Adrenal gland (tissue), 12 donors: ENCODE measurements around the gene CCDC148. TPM values are rescaled to one million over a fixed set of nuclear protein-coding genes. Genes with fewer than 3 reads are reported as not detected.

Experiments used
- DNase-seq, 7 donors: peaks; one replicate each; pipeline ENCODE4 v3.0.0-alpha.2; 2019 to 2020
- H3K27ac ChIP-seq, 5 donors: fragments of 200-600 bp; sonication (generic) in 4 of 5; 1 replicate in 3 of 5; 2 replicates in 2 of 5; pipeline versions ENCODE4 v1.5.1 to v1.8.0; 2016 to 2020; ENCODE audit warnings: mild to moderate bottlenecking in 1 of 5
- H3K27me3 ChIP-seq: fragments of 200-600 bp; 2 replicates; pipeline ENCODE4 v1.8.0; 2021
- H3K36me3 ChIP-seq, 2 donors: fragments of 200-600 bp; replicated peaks in 1 of 2; 1 replicate in 1 of 2; 2 replicates in 1 of 2; pipeline versions ENCODE4 v1.5.1 to v1.8.0; 2018 to 2022
- H3K4me1 ChIP-seq, 2 donors: fragments of 200-600 bp; replicated peaks in 1 of 2; 1 replicate in 1 of 2; 2 replicates in 1 of 2; pipeline versions ENCODE4 v1.5.1 to v1.8.0; 2018 to 2021
- H3K4me3 ChIP-seq, 4 donors: fragments of 200-600 bp; sonication (generic) in 3 of 4; one replicate each; pipeline ENCODE4 v1.5.1; 2016 to 2018
- H3K9me3 ChIP-seq, 3 donors: fragments of 200-600 bp; sonication (generic) in 1 of 3; replicated peaks in 1 of 3; 1 replicate in 2 of 3; 2 replicates in 1 of 3; pipeline versions ENCODE4 v1.5.1 to v1.8.0; 2016 to 2021
- POLR2A ChIP-seq, 2 donors: fragments of 450-650 bp; IDR thresholded peaks; one replicate each; pipeline ENCODE4 v1.6.1; 2017; ENCODE audit warnings: antibody characterized with exemption in 2 of 2, mild to moderate bottlenecking in 2 of 2, moderate library complexity in 1 of 2
- WGBS, 4 donors: extraction: QIAGEN DNeasy Blood & Tissue Kit in 2 of 4; methylation state at CpG; one replicate each; pipeline versions ENCODE4 v1.1.5 to v1.1.7; 2013 to 2017; 5-methylcytosine and 5-hydroxymethylcytosine counted together
- intact Hi-C, 2 donors: fragments of 100-400 bp; cut with DNase I; formaldehyde crosslinking; loops; one replicate each; pipeline versions ENCODE4 v1.14.1 to v1.15.0; 2022 to 2023
- polyA plus RNA-seq, 3 donors: library from polyadenylated mRNA; stranded (reverse); fragments of 200-250 nt in 2 of 3; fragments of 350-450 nt in 1 of 3; fragmentation: Illumina TruSeq in 1 of 3; extraction: RNeasy Lipid Tissue Mini Kit (QIAGEN cat#74804) in 1 of 3; gene quantifications; one replicate each; pipeline ENCODE4 v1.2.3, GENCODE V29; 2013 to 2014
- total RNA-seq, 9 donors: library from RNA; depleted of rRNA in 4 of 9; stranded (reverse); fragments of >200 nt in 4 of 9; fragments of 120-200 nt in 1 of 9; fragmentation: NEBNext Ultra II Directional in 1 of 9; extraction: Animal tissue kit (Norgen Biotek cat#: 25700) in 1 of 9; gene quantifications; one replicate each; pipeline versions ENCODE4 v1.1.0 to v1.2.4, GENCODE V29; 2013 to 2023
- TF ChIP-seq, protein P1 (sequence below), 6 experiments: fragments of 450-650 bp in 4 of 6; fragments of 200-600 bp in 2 of 6; sonication (generic) in 1 of 6; IDR thresholded peaks; 1 replicate in 5 of 6; 2 replicates in 1 of 6; pipeline versions ENCODE4 v1.5.1 to v1.8.0; 2016 to 2021; ENCODE audit warnings: antibody characterized with exemption in 6 of 6, mild to moderate bottlenecking in 2 of 6, moderate library complexity in 1 of 6
- donor health status: healthy with polysubstance abuse.
- donor health status: Bipolar disorder and iron deficiency.
- donor health status: DM: yes; HTN: yes; CAD: no.
- donor health status: DM: no; HTN: no; CAD: no.
- donor health status: DM: no; HTN: no; CAD: no.
- donor health status: DM: yes; HTN: yes; CAD: no.

The CCDC148 gene
- total and polyA plus RNA-seq, 12 donors, result 0.24 to 1.6 (median 0.56) TPM; not detected in 2

DNA sequence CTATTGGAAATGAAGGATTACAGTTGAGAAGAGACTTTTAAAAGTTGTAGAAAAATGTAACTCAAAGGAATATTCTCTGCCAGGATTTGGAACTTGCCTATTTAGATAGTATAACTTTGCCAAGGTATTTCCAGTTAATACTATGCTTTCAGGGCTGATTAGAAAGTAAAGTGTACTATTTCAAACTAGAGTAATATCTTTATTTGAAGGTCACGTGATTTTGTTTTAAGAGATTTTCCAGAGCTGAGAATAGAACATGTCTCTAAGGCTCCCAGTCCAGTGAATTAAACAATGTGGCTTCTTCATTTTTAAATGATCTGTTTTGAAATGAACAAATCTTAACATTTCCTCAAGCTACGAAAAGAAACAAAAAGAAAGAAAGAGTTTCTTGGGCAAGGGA lies 53.9 kb downstream of the CCDC148 start:
- no peak for DNase-seq
- Histone ChIP-seq H3K4me3 (no peak overlapping the region), H3K9me3 (no peaks in the 10 kb centered on the region), H3K36me3 (no peaks in the 10 kb centered on the region), H3K27ac (no peak overlapping the region), H3K4me1 (peaks cover 0 to 4% of the 10 kb centered on the region in 2 donors), H3K27me3 (no peaks in the 10 kb centered on the region)
- TF ChIP-seq, protein P1, sequence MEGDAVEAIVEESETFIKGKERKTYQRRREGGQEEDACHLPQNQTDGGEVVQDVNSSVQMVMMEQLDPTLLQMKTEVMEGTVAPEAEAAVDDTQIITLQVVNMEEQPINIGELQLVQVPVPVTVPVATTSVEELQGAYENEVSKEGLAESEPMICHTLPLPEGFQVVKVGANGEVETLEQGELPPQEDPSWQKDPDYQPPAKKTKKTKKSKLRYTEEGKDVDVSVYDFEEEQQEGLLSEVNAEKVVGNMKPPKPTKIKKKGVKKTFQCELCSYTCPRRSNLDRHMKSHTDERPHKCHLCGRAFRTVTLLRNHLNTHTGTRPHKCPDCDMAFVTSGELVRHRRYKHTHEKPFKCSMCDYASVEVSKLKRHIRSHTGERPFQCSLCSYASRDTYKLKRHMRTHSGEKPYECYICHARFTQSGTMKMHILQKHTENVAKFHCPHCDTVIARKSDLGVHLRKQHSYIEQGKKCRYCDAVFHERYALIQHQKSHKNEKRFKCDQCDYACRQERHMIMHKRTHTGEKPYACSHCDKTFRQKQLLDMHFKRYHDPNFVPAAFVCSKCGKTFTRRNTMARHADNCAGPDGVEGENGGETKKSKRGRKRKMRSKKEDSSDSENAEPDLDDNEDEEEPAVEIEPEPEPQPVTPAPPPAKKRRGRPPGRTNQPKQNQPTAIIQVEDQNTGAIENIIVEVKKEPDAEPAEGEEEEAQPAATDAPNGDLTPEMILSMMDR (IDR thresholded peaks at IDR 0.05), result no peak
- TF ChIP-seq POLR2A (IDR thresholded peaks at IDR 0.05), result no peak
- intact Hi-C loops, result no loop called here
- 27 to 43% (median 38%) methylated on average over 2 of the region's 2 CpGs for WGBS, 4 donors

DNA sequence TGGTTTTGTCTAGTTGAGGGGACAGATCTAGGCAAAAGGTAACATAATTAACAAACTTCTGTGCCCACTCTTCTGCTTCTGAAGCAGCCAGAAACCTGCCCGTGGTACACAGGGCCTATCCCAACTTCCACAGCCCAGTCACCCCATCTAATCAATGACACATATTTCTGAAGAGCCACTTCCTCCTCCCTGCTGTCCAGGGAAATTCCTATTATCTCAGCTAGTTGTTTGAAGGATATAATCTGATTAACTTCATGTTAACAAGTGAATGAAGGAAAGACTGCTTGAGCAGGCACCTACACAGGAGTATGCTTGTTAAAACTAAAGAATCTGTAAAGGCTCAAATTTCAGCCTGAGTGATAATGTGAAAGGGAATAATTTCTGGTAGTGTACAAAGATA lies 61.4 kb downstream of the CCDC148 start:
- Histone ChIP-seq H3K9me3 (no peaks in the 10 kb centered on the region), H3K4me3 (no peak overlapping the region), H3K27ac (no peak overlapping the region), H3K4me1 (no peaks in the 10 kb centered on the region), H3K27me3 (no peaks in the 10 kb centered on the region), H3K36me3 (no peaks in the 10 kb centered on the region)
- TF ChIP-seq POLR2A (IDR thresholded peaks at IDR 0.05), result no peak
- TF ChIP-seq, protein P1 (IDR thresholded peaks at IDR 0.05), result no peak
- DNase-seq, result no peak
- intact Hi-C loops, result no loop called here
- WGBS, 4 donors, result 39 to 79% (median 64%) methylated on average over 1 of the region's 1 CpG

DNA sequence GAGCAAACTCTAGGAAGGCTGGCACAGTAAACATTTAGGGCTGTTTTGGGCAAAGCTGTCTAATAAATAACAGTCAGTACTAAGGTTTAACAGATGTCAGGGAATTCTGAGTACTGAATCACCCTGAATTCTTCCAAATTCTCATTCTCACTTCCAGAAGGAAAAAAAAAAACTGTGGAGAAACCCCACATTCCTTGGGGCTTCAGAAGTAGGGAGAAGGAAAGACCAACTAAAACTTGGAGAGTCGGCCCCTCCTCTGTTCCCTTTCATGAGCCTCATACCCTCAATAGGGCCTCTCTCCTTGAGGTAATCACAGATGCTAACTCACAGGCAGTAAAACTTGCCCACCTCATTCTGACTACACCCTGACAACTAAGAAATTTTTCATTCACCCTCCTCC lies 62.1 kb downstream of the CCDC148 start:
- intact Hi-C loops, result no loop called here
- H3K27me3 ChIP-seq, result no peaks in the 10 kb centered on the region
- TF ChIP-seq, protein P1 (IDR thresholded peaks at IDR 0.05), result no peak
- no peak for TF ChIP-seq POLR2A (IDR thresholded peaks at IDR 0.05)
- H3K4me3 ChIP-seq, result no peak overlapping the region
- H3K4me1 ChIP-seq, result no peaks in the 10 kb centered on the region
- 0 to 85% (median 68%) methylated on average over 1 of the region's 1 CpG for WGBS, 4 donors
- no peaks in the 10 kb centered on the region for H3K9me3 ChIP-seq
- H3K36me3 ChIP-seq, result no peaks in the 10 kb centered on the region
- DNase-seq, result no peak
- H3K27ac ChIP-seq, result no peak overlapping the region

DNA sequence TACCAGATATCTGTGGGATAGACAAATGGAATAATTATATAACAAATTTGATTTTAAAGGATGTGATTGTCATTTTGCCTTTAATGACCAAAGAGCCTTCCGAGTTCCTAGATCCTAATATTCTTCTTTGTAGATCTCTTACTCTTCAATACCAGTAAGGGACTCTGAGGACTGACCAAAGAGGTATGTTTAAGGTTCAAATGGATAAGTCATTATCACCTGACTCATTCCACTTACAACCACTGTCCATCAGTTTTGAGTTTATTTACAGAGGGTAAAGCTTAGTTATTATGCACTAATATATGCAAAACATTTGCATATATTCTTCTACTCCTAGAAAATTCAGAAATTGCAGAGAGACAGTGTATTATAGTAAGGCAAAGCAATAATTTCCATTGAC lies 62.7 kb downstream of the CCDC148 start:
- Histone ChIP-seq H3K27ac (no peak overlapping the region), H3K4me1 (no peaks in the 10 kb centered on the region), H3K4me3 (no peak overlapping the region), H3K36me3 (no peaks in the 10 kb centered on the region), H3K27me3 (no peaks in the 10 kb centered on the region), H3K9me3 (no peaks in the 10 kb centered on the region)
- DNase-seq, result no peak
- intact Hi-C loops, result no loop called here
- TF ChIP-seq, protein P1 (IDR thresholded peaks at IDR 0.05), result no peak
- TF ChIP-seq POLR2A (IDR thresholded peaks at IDR 0.05), result no peak
- WGBS, 4 donors, result 4 to 88% (median 24%) methylated on average over 1 of the region's 1 CpG
